HCT116 (cell line): ENCODE results near the gene STK38L. TPM values are rescaled to one million over a fixed set of nuclear protein-coding genes. Genes with fewer than 3 reads are reported as not detected.

ENCODE experiments used
- ATAC-seq: fragments of 200-7000 bp; cut with Tn5 transposase; 2 replicates; pipeline ENCODE4 v1.9.1; 2020; ENCODE audit warnings: mild to moderate bottlenecking, moderate library complexity
- BruUV-seq: library from RNA; stranded (reverse); fragments of 400-500 nt; replicated peaks from 2 replicates; lab custom pipeline; 2021; lab: Mats Ljungman, UMichigan
- CTCF ChIA-PET: fragments of 300-600 bp; sonication (Branson Sonifier 250); formaldehyde crosslinking; loops from one replicate; lab custom pipeline; 2021; ENCODE audit warnings: antibody characterized with exemption; lab: Charles Lee
- POLR2A ChIA-PET: fragments of 300-600, 350-600 bp; sonication (Branson Sonifier 250); formaldehyde crosslinking; loops from one replicate; lab custom pipeline; 2021; ENCODE audit warnings: antibody characterized with exemption; lab: Charles Lee
- RAD21 ChIA-PET, 2 experiments: fragments of 300-600 bp; sonication (Branson Sonifier 250); formaldehyde crosslinking; loops; one replicate each; lab custom pipeline; 2023; ENCODE audit warnings: low total read pairs in 2 of 2; ENCODE audit not compliant: uncharacterized antibody in 2 of 2, unreplicated experiment in 2 of 2, low non-redundant PET in 1 of 2; lab: Charles Lee
- DNase-seq: peaks from one replicate; pipeline ENCODE4 v3.0.0-alpha.2; 2010; ENCODE audit warnings: low read depth, low spot score
- H2AFZ ChIP-seq: fragments of 200-600 bp; shearing (Covaris generic), sonication (generic); 2 replicates; pipeline ENCODE4 v1.6.1; 2017; ENCODE audit warnings: low read depth, mixed run types, mixed read lengths, antibody characterized with exemption, low read length; ENCODE audit not compliant: poor library complexity, severe bottlenecking
- H3K27ac ChIP-seq: 2 replicates; pipeline ENCODE4 v1.5.1; 2012; ENCODE audit warnings: low read depth, low read length
- H3K27me3 ChIP-seq: fragments of 200-600 bp; sonication (generic); 2 replicates; pipeline ENCODE4 v1.6.1; 2016; ENCODE audit warnings: mixed run types, low read length, mixed read lengths; ENCODE audit not compliant: insufficient read depth
- H3K36me3 ChIP-seq, 2 experiments: fragments of 200-500 bp in 1 of 2; fragments of 200-600 bp in 1 of 2; sonication (Bioruptor generic) in 1 of 2; sonication (generic) in 1 of 2; 2 replicates each; pipeline versions ENCODE4 v1.5.1 to v1.6.1; 2014 to 2016; ENCODE audit warnings: low read length in 2 of 2, inconsistent platforms in 1 of 2, mixed read lengths in 1 of 2, mixed run types in 1 of 2; ENCODE audit not compliant: insufficient read depth in 2 of 2, control insufficient read depth in 1 of 2
- H3K4me1 ChIP-seq, 2 experiments: fragments of 200-600 bp in 1 of 2; sonication (generic) in 1 of 2; 2 replicates each; pipeline versions ENCODE4 v1.5.1 to v1.6.1; 2012 to 2017; ENCODE audit warnings: low read length in 2 of 2, inconsistent platforms in 1 of 2, mild to moderate bottlenecking in 1 of 2, mixed read lengths in 1 of 2, mixed run types in 1 of 2, moderate library complexity in 1 of 2; ENCODE audit not compliant: insufficient read depth in 2 of 2, control insufficient read depth in 1 of 2
- H3K4me2 ChIP-seq: fragments of 200-600 bp; sonication (generic); 2 replicates; pipeline ENCODE4 v1.6.1; 2017; ENCODE audit warnings: mixed run types, low read length, mixed read lengths
- H3K4me3 ChIP-seq, 2 experiments: fragments of 200-600 bp in 1 of 2; sonication (generic) in 1 of 2; replicated peaks in 1 of 2; 2 replicates each; pipeline ENCODE4 v1.5.1; 2011 to 2016; ENCODE audit warnings: low read length in 2 of 2, control low read depth in 1 of 2, low read depth in 1 of 2, mild to moderate bottlenecking in 1 of 2, mixed read lengths in 1 of 2, mixed run types in 1 of 2
- H3K79me2 ChIP-seq: fragments of 200-600 bp; sonication (generic); 2 replicates; pipeline ENCODE4 v1.6.1; 2017; ENCODE audit warnings: mild to moderate bottlenecking, mixed run types, low read length, moderate library complexity, mixed read lengths; ENCODE audit not compliant: insufficient read depth
- H3K9ac ChIP-seq: fragments of 200-600 bp; sonication (generic); 2 replicates; pipeline ENCODE4 v1.6.1; 2016; ENCODE audit warnings: low read length, mixed read lengths
- H3K9me2 ChIP-seq: fragments of 200-600 bp; sonication (generic), shearing (Covaris generic); 2 replicates; pipeline ENCODE4 v1.6.1; 2017; ENCODE audit warnings: mixed run types, mild to moderate bottlenecking, moderate library complexity; ENCODE audit not compliant: insufficient read depth
- H3K9me3 ChIP-seq, 2 experiments: fragments of 200-500 bp in 1 of 2; fragments of 200-600 bp in 1 of 2; sonication (Bioruptor generic) in 1 of 2; sonication (generic) in 1 of 2; 2 replicates each; pipeline ENCODE4 v1.6.1; 2014 to 2017; ENCODE audit warnings: low read length in 2 of 2, mixed read lengths in 2 of 2, inconsistent platforms in 1 of 2, low read depth in 1 of 2, mild to moderate bottlenecking in 1 of 2, mixed run types in 1 of 2, moderate library complexity in 1 of 2; ENCODE audit not compliant: control insufficient read depth in 1 of 2, insufficient read depth in 1 of 2
- H4K20me1 ChIP-seq: fragments of 200-600 bp; sonication (generic), shearing (Covaris generic); 2 replicates; pipeline ENCODE4 v1.6.1; 2017; ENCODE audit warnings: mixed run types, mild to moderate bottlenecking, moderate library complexity; ENCODE audit not compliant: insufficient read depth
- ATF3 ChIP-seq: IDR thresholded peaks from 2 replicates; pipeline ENCODE4 v1.6.1; 2012
- EGR1 ChIP-seq: IDR thresholded peaks from 2 replicates; pipeline ENCODE4 v1.6.1; 2012; ENCODE audit warnings: low read depth
- EZH2 ChIP-seq: fragments of 200-600 bp; sonication (generic); IDR thresholded peaks from 2 replicates; pipeline ENCODE4 v1.6.1; 2017; ENCODE audit warnings: antibody characterized with exemption, mixed run types
- POLR2A ChIP-seq: IDR thresholded peaks from 2 replicates; pipeline ENCODE4 v1.7.0; 2011; ENCODE audit warnings: borderline replicate concordance; ENCODE audit not compliant: insufficient read depth, insufficient read length; ENCODE audit errors: extremely low read depth
- SP1 ChIP-seq: IDR thresholded peaks from 2 replicates; pipeline ENCODE4 v1.6.1; 2012; ENCODE audit warnings: low read depth
- TCF7L2 ChIP-seq: IDR thresholded peaks from 2 replicates; pipeline ENCODE4 v1.7.0; 2011; ENCODE audit warnings: borderline replicate concordance, inconsistent platforms; ENCODE audit not compliant: insufficient read depth, insufficient read length; ENCODE audit errors: extremely low read depth
- YY1 ChIP-seq: IDR thresholded peaks from 2 replicates; pipeline ENCODE4 v1.6.1; 2011; ENCODE audit warnings: low read length, low read depth, moderate library complexity, mild to moderate bottlenecking; ENCODE audit not compliant: insufficient replicate concordance; ENCODE audit errors: extremely low read depth
- ZNF274 ChIP-seq: fragments of 200-500 bp; sonication (Bioruptor generic); IDR thresholded peaks from 2 replicates; pipeline ENCODE4 v1.6.1; 2014; ENCODE audit warnings: mild to moderate bottlenecking, low read depth, low read length, inconsistent platforms
- intact Hi-C: fragments of 100-400 bp; cut with micrococcal nuclease; formaldehyde crosslinking; loops from 2 replicates; pipeline ENCODE4 v1.10.0; 2022
- total RNA-seq: library from RNA; stranded (reverse); gene quantifications from one replicate; pipeline ENCODE4 v1.2.1, GENCODE V29; 2021; ENCODE audit not compliant: unreplicated experiment
- TF ChIP-seq, protein P1 (sequence below), 3 experiments: fragments of 200-600 bp in 1 of 3; sonication (generic) in 1 of 3; IDR thresholded peaks in 2 of 3; conservative IDR thresholded peaks in 1 of 3; 2 replicates each; pipeline ENCODE4 v1.5.1; 2012 to 2017; ENCODE audit warnings: low read depth in 2 of 3, low read length in 2 of 3, antibody characterized with exemption in 1 of 3, borderline replicate concordance in 1 of 3, control low read depth in 1 of 3, mild to moderate bottlenecking in 1 of 3, mixed read lengths in 1 of 3, mixed run types in 1 of 3, moderate library complexity in 1 of 3; ENCODE audit not compliant: insufficient read depth in 1 of 3

Gene STK38L
- total RNA-seq, 1 experiment from 2014 or later, result 23.9 TPM

GRCh38 chr12:27280412-27280811 lies 36.3 kb downstream of the STK38L start:
- ATAC-seq (no peak), DNase-seq (no peak)
- Histone ChIP-seq H3K9me2 (no peaks in the 10 kb centered on the region), H4K20me1 (no peaks in the 10 kb centered on the region), H2AFZ (no peak overlapping the region), H3K27ac (no peak overlapping the region), H3K9ac (no peak overlapping the region), H3K4me1 (peaks cover 7% of the 10 kb centered on the region in 2 experiments; a peak in 2 of 4 replicates), H3K79me2 (no peaks in the 10 kb centered on the region), H3K4me3 (no peak overlapping the region), H3K9me3 (no peaks in the 10 kb centered on the region), H3K4me2 (no peak overlapping the region), H3K36me3 (no peaks in the 10 kb centered on the region), H3K27me3 (no peaks in the 10 kb centered on the region)
- no TSS peak for BruUV-seq
- intact Hi-C loops, result no loop called here
- TF ChIP-seq ATF3, result no peak
- no peak for TF ChIP-seq ZNF274
- no peak for TF ChIP-seq POLR2A
- TF ChIP-seq, protein P1, sequence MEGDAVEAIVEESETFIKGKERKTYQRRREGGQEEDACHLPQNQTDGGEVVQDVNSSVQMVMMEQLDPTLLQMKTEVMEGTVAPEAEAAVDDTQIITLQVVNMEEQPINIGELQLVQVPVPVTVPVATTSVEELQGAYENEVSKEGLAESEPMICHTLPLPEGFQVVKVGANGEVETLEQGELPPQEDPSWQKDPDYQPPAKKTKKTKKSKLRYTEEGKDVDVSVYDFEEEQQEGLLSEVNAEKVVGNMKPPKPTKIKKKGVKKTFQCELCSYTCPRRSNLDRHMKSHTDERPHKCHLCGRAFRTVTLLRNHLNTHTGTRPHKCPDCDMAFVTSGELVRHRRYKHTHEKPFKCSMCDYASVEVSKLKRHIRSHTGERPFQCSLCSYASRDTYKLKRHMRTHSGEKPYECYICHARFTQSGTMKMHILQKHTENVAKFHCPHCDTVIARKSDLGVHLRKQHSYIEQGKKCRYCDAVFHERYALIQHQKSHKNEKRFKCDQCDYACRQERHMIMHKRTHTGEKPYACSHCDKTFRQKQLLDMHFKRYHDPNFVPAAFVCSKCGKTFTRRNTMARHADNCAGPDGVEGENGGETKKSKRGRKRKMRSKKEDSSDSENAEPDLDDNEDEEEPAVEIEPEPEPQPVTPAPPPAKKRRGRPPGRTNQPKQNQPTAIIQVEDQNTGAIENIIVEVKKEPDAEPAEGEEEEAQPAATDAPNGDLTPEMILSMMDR (IDR thresholded peaks at IDR 0.05 in 2 of 3, conservative IDR thresholded peaks at IDR 0.05 in 1 of 3; ENCODE audit: borderline replicate concordance in 1 of 3, insufficient read depth in 1 of 3, low read depth in 2 of 3, low read length in 2 of 3), result no peak
- TF ChIP-seq EGR1, result no peak
- TF ChIP-seq YY1, result no peak
- TF ChIP-seq TCF7L2, result no peak
- no peak for TF ChIP-seq EZH2
- no peak for TF ChIP-seq SP1
- ChIA-PET CTCF (no interaction called here), RAD21 (no interaction called here), POLR2A (no interaction called here)
